NCI-H1417 treated with DMSO at 0.1 percent for 48 hours (cell line): Measurements from ENCODE around the gene ADD2.
"Not testable (repeated sequence)": the region's sequence is repeated elsewhere in the genome, so short reads cannot be mapped to it uniquely, and the experiment has no call there.

ENCODE experiments used
- DNase-seq: peaks from one replicate; lab custom pipeline; 2025; lab: John Stamatoyannopoulos, UW

Gene ADD2

DNA sequence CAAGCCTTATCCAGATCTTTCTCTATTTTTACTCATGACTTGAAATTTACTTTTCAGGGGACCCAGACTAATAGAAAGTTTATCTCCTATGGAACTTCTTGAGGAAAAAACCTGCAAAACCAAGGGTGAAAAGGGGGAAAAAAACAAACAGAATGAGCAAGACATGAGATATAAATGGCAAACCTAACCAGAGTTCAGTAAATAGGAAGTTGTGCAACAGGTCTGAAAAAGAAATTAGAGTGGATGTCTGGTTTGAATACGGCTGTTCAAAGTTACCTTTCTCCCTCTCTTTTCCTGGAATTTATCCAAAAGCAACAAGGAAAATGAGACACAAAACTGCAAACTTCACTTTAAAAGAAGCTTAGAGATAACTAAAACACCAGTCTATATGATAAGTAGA is 135.6 kb downstream of the ADD2 start:
- no peak for DNase-seq

DNA sequence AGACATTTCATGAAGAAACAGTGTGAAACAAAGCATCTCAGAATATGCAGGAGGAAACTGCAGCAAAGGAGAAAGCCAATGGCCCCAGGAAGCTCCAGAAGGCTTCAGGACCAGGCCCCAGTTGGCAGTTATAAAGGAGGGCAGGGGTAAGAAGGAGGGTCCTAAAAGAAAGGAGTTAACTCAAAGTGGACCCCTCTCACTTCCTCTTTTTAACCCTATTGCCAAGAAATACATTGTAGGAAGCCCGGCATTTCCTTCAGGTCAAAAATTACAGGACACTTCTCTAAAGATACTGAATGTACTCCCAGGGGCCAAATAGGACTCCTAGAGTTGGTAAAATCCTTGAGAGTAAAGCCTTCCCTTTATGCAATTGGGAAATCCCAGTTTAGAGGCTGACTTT is 137.2 kb downstream of the ADD2 start:
- DNase-seq, result no peak

DNA sequence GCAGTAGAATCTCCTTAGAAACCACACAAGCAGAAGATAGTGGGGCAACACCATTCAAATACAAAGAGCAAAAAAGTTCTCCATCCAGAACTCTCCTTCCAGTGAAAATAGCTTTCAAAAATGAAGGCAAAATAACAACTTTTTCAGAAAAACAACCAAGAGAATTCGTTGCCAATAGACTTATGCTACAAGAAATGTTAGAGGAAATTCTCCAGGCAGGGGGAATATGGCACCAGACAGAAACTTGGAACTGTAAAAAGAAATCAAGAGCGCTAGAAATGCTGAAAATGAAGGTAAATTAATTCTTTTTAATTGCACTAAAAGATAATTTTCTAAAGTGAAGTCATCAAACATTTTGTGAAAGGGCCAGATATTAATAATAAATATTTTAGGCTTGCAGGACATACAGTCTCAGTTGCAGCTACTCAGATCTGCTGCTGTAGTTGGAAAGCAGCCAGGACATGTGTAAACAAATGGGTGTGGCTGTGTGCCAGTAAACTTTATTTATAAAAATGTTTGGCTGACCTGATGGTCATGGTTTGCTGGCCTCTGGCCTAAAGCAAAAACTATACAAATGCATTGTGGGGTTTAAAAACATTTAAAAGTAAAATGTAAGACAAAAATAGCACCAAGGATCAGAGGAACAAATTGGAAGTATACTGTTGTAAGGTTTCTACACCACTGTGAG is 140.6 kb downstream of the ADD2 start:
- no peak for DNase-seq

DNA sequence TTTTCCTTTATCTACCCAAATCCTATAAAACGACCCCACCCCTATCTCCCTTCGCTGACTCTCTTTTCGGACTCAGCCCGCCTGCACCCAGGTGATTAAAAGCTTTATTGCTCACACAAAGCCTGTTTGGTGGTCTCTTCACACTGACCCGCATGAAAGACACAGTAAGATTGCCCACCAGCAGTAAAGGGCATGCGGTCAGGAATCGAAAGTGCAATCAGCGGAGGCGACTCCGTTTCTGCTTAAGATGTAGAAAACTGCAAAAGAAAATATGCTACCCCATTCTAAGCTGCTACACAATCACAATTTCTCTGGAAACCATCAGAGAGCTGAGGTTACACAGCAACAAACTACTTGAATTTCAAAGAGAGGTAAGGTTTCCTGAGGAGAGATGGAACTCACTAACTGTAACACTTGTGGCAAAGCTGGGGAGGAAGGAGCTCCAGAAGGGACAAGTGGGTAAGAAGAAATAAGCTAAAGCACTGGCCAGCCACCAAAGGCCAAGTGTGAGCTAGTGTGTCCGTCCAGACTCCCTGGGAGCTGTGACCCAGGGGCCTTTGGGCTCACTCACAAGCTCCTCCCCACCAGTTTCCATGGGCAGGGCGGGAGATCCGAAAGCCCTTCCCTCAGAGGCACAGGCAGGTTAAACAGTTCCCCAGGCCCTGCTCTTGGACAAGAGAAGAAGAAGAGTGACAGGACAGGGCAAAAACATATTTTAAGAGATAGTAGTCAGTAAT is 141.6 kb downstream of the ADD2 start:
- DNase-seq, result no peak

DNA sequence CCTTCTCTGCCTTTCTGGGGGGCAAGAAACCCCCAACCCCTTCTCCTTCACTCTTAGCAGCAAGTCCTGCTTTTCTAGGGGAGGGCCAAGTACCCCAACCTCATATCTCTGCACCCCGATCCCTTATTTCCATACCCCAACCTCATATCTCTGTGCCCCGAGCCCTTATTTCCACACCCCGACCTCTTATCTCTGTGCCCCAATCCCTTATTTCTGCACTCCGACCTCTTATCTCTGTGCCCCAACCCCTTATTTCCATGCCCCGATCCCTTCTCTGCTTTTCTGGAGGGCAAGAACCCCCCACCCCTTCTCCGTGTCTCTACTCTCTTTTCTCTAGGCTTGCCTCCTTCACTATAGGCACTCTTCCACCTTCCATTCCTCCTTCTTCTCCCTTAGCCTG is 146.5 kb downstream of the ADD2 start:
- DNase-seq, result not testable (repeated sequence)

DNA sequence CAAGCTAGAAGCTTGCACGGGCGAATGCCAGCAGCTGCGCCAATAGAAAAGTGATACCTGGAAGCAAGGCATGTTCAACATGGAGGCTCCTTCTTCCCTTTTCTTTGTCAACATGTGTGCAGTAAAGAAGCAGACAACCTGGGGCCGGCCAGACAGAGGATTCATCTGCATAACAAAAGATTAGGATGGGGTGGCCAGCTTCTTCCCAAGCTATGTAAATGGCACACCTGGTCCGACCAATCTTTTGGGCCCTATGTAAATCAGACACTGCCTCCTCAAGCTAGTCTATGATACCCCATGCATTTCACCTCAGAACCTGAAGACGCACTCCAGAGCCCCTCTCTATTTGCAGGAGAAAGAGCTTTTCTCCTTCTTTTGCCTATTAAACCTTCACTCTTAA is 148.0 kb downstream of the ADD2 start:
- no peak for DNase-seq

DNA sequence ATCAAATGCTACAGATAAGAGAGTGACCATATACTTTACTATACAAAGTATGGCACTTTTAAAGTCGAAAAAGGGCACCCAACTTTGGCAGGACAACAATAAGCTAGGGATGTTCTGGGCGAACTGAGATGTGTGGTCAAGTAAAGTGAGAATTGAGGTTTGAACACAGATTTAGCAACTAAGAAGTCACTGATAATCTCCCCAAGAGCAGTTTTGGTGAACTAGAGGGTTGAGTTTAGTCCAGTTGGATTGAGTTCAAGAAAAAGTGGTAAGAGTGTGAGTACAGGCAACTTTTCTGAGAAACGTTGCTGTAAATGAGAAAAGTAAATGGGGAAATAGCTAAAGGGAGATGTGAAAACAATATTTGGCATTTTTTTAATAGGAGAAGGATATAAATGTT is 148.8 kb downstream of the ADD2 start:
- no peak for DNase-seq

DNA sequence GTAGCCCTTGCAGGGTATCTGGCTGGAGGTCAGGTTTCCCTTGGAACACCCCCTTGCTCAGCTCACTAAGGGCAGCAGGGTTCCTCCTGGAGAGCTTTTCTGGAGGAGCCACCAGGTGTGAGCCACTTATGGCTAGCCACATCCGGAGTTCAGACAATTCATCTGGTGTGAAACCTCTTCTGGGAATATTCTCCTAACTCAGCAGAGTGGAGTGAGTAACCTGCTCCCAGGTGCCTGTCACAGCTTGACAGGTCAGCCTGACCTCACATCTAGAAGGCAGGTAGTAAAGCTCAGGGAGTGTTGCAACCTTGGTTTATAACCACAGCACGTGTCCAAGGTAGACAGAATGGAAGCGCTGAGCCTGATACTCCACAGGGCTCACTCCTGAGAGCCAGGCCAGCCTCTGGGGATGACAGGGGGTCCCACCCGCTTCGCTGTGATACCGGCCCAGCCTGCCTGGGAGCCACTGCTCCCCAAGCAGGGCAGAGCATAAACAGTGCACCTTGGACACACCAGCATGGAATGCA is 151.8 kb downstream of the ADD2 start:
- no peak for DNase-seq

DNA sequence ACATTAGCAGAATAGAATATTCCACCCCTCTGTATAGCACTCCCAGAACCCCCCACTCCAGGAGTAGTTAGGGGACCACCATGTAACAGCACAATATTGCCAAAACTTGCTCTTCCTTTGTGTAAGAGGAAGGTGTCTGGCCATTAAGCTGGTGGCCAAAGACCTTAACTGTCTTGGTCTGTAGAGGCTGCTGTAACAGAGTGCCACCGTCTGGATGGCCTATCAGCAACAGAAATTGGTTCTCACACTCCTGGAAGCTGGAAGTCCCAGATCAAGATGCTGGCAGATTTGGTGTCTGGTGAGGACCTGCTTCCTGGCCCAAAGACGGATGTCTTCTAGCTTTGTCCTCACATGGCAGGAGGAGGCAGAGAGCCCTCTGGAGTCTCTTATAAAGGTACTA is 152.8 kb downstream of the ADD2 start:
- no peak for DNase-seq

DNA sequence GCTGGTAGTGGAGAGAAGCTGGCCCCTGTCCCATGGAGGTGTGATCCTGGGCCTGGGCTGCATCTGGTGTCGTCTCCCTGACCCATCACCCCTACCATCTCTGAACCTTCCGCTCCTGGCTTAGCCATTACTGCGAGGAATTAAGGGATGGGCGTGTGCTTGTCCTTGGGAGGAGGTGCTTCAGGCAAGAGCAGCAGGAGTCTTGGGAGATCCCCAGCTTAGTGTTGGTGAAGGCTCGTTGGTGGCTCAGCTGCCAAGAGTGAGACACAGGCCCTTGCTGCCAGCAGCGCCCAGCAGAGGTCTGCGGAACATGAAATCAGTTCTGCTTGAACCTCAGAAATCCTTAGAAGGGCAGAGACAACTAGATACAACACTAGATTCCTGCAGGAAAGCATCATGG is 154.5 kb downstream of the ADD2 start:
- DNase-seq, result no peak

DNA sequence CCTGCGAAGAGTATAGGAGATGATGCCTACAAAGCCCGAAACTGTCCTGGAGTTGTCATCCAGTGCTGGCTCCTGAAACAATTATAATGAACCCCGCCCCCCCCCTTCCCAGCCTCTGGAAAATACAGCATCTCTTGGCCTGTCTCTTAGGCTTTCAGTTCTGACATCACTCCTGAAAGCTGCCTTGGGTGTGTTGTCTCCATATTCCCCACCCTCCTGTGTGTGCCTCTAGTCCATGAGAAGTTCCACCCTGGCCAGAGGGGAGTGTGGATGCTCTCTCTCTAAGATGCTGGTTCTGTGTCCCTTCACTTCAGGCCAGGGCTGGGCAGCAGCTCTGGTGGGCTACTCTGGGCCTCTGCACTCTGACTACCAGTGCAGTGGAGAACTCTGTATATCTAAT is 155.4 kb downstream of the ADD2 start:
- no peak for DNase-seq

DNA sequence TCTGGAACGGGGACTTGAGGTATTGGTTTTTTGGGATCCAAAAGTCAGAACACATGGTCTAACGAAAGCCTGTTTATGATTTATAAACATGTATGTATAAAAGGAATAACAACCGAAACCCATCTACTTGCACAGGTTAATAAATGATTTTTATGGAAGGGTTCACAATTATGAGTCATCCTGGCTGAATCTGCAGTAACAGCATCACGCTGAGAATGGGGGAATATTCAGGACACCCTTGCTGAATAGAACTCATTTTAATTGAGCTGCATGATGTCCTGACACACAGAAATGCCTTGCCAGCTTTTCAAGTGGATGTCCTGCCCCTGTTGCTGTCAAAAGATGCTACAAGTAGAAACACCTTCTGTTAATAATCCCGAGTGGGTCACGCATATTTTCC is 159.6 kb downstream of the ADD2 start:
- DNase-seq, result no peak

DNA sequence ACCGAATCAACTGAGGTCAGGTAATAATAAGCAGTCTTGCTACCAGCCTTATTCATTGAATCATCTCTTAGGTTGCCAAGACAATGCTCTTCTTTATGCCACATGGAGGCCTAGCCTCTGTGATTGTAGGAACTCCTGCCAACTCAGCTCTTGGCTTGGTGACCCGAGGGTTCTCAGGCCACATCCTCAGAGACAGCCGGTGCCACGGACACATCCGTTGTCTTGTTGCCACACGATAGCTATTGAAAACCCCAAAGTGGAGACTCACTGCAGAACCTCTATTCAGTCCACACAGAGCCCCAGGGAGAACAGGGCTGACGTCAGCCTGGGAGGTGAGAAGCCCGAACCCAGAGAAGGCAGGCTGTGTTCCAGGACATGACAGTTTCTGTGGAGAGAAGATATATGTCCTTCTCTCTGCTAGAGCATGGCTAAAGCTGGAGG is 160.9 kb downstream of the ADD2 start:
- no peak for DNase-seq
